ENCODE data around the gene FBXO34.

Gene FBXO34, protein sequence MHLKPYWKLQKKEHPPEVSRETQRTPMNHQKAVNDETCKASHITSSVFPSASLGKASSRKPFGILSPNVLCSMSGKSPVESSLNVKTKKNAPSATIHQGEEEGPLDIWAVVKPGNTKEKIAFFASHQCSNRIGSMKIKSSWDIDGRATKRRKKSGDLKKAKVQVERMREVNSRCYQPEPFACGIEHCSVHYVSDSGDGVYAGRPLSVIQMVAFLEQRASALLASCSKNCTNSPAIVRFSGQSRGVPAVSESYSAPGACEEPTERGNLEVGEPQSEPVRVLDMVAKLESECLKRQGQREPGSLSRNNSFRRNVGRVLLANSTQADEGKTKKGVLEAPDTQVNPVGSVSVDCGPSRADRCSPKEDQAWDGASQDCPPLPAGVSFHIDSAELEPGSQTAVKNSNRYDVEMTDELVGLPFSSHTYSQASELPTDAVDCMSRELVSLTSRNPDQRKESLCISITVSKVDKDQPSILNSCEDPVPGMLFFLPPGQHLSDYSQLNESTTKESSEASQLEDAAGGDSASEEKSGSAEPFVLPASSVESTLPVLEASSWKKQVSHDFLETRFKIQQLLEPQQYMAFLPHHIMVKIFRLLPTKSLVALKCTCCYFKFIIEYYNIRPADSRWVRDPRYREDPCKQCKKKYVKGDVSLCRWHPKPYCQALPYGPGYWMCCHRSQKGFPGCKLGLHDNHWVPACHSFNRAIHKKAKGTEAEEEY

DNA sequence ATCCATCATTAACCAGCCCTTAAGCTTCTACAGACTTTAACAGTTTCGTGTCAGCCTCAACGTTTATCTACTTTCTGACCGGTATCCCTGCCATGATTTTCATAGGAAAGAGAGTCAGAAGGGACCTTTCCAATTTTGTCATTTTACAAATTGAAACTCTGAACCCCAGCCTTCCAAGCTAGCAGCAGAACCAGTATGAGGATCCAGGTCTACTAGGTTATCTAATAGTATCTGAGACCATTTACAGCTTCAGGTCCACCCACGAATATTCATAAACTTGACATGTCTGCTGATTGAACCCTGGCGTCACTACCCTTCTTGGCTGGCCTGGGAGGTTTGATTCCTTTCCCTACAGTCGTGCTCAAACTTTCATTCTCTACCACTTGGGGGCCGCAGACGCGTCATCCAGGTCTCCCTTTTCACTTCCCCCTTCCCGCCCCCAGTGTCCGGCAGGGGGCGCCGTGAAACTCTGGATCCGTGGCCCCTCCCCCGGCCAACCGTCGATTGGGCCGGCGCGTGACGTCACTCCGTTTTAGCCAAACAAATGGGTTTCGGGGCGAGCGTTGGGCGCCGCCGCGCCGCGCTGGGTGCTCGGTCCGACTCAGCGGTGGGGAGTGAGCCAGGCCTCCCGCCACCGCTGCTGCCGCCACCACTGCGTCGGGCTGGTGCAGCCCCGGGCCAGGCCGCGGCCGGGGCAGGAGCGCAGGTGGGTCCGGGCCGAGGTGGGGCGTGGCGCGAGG lies at the start of gene FBXO34:
Gene FBXO34 (plus strand): TSS at position 590 of the 740 bp plus-strand sequence. CDS start 78,970 bp downstream, outside the sequence.
- peak; percentile 98 for DNase-seq

DNA sequence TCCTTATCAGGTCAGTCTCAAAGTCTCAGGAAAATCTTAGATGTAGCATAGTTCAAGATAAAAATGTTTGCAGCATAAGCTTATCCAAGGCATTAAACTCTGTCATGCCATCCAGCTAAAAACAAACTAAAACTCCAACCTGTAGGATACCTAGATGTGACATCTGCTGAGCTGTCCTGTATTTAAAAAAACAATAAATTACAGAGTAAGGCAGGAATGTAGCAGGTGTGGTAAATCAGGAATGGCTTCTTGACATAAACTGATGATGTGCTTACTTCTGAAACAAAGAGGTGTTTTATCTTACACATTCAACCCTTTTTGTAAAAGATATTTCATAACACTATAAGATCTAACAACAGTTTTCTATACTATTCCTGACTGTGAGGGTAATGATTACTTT lies 49.3 kb upstream of the FBXO34 start:
- DNase-seq: no peak

DNA sequence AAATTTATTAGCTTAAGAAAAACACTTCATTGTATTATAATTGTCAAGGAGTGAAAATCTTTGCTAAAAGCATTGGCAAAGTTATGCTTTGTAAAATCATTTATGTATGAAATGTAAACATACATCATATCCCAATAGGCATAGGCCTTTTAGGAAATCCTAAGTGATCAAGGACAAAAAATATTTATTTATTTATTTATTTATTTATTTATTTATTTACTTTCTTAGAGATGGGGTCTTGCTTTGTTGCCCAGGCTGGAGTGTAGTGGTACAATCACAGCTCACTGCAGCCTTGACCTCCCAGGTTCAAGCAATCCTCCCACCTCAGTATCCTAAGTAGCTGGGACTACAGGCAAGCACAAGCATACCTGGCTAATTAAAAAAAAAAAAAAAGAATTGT lies 47.9 kb upstream of the FBXO34 start:
- no peak for DNase-seq

DNA sequence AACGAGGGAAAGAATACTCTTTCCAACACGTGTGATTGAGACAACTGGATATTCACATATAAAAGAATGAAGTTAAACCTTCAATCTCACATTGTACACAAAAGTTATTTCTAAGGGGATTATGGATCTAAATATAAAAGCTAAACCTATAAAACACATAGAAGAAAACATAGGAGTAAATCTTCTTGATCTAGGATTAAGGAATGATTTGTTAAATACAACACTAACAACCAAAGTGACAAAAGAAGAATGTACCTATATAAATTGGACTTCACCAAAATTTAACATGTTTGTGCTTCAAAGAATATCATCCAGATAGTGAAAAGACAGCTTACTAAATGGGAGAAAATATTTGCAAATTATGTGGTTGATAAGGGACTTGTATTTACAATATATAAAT lies 43.0 kb upstream of the FBXO34 start:
- DNase-seq: no peak

DNA sequence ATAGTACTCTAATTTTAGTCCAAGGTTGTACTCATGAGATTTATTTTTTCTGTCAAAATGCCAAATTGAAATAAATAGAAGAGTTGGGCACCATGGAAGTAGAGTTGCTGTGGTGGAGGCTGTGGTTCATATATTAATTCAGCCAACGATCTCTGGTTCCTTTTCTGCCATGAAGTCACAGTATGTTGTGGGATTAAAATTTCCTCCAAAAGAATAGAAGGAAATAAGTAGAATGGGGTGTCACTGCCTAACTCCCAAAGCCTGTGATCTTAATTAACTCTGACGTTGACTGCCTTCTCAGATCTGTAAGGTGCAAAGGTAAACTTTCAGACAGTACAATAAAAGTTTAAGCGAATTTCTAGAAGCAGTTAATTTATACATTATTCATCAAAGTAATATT lies 37.6 kb upstream of the FBXO34 start:
- DNase-seq: no peak

DNA sequence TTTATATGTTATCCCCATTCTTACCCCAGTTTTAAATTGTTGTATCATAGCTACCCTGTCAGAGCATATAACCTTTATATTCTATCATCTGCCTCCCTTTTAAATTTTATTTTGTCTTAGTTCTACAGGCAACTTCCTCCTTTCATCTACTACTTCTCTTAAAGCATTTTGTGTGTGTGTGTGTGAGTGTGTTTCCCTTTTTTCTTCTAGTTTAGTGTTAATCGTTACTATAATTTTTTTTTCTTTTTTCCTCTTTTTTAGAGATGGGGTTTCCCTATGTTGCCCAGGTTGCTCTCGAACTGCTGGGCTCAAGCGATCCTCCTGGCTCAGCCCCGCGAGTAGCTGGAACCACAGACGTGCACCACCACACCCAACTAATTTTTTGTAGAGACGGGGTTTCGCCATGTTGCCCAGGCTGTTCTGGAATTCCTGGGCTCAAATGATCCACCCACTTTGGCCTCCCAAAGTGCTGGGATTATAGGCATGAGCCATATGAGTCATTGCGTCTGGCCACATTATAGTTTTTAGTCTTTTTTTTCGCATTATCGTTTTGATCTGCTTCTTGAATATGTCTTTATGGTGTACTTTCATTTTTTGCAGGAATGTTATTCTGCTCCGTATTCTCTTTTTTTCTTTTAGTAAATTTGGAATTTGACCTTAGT lies 33.1 kb upstream of the FBXO34 start:
- no peak for DNase-seq

DNA sequence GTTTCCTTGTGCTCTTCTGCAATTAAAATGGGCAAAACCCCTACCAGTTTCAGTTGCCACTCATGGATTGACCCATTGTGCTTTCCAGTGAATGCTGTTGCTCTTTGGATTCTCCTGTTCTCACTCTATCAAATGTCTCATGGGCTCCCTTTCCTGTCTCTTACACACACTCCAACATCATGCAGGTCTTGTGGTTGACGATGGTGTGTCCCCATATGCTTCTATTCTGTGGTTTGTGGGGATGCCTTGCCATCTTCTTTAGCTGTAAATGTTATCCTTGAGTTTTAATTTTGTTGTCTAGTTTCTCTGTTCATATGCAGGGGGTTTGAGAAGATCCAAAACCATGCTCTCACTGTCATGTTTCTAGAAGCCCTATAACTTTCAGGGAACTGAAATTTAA lies 31.9 kb upstream of the FBXO34 start:
- no peak for DNase-seq

DNA sequence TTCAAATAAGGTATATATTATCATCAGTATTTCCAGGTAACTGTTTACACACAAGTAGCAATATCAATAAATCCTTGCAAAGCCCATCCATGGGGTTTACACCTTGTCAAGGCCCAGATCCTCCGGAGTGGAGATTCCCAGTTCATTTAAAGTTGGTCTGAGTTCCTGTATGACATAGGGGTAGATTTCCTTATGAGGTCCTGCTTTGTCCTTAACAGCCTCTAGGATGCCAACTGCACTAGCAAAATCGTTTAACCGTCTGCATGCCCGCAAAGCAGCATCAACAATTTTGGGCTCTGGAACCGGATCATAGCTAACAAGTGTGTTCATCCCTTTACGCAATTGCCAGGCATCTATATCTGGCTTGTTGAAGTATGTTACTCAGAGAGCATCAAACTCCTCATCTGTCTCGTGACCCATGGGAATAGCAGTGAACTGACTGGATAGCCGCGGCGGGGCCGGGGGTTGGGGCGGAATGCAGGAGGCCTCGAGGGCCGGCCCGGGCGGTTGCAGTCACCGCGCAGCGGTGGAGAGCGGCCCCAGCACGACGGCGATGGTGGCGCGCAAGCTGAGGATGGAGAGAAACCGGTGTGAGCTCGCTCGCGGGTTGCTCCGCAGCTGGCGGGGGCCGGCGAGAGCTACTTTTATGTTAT lies 30.6 kb upstream of the FBXO34 start:
- DNase-seq: no peak

DNA sequence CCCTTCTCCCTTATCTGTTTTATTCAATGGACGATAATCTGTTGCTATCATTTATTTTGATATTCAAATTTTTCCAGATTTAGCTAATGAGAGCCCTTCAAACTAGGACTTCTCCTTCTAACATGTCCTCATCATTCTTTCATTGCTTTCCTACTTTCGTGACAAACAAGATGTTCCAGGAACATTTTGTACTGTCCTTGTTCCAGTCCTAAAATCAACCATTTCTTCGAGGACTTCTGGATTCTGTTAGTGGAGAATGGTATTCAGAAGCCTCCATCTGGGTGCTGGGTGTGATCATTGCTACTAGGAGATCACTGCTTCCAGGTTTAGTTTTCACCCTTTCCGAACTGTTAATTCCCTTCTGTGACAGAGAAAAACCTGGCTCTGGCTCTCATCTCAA lies 29.5 kb upstream of the FBXO34 start:
- DNase-seq: no peak

DNA sequence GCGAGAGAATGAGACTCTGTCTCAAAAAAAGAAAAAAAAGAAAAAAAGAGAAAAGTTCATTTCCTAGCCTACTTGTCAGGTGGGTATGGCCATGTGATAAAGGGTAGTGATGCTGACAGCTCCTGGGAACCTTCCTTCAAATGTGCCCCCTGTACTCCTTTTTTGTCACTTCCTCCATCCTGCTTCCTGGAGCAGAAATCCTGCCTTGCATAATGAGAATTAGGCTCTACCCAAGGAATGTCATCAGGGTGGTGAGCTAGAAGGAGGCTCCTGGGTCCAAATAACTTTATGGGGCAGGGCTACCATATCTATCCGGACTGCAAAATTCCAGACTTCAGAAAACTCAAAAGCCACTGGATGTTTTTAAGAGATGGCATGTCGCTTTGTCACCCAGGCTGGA lies 27.8 kb upstream of the FBXO34 start:
- DNase-seq: no peak

DNA sequence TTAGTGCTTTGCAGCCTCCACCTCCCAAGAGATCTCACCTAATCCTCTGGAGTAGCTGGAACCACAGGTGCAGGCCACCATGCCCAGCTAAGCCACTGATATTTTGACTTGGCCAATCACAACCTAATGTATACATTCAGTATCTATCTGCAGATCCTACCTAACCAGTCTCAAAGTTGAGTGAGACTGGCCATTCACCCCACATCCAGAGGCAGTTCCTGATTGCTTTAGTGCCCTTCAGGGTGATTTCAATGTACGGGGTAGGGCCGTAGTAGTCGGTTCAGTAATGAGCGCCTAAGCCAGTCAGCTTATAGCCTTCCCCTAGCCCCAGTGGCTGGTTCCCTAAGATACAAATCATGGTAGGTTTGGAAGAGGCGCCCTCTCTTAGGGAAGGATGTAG lies 27.4 kb upstream of the FBXO34 start:
- no peak for DNase-seq

DNA sequence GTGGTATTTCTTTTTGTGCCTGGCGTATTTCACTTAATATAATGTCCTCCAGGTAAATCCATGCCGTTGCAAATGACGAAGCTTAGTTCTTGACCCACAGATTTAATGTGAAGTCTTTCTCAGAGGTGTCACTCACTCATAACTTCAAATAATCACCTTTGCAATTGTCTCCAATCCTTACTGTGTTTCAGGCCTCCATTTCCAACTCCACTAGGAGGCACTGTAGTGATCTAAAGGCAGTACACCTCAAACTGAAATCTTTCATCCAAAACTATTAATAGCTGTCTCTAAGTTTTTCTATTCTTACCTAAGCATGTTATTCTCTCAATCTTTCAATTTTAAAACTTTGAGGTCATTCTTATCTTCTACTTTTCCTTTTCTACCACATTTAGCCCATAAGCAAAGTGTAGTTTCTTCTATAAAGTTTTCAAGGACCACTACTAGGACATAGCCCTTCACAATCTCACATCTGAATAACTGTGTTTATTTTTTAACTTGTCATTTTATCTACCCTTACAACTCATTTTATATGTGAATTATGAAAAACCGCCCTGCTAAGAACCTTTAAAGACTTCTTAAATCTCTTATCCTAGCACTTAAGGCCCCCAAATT lies 25.5 kb upstream of the FBXO34 start:
- DNase-seq: peak; percentile 64

DNA sequence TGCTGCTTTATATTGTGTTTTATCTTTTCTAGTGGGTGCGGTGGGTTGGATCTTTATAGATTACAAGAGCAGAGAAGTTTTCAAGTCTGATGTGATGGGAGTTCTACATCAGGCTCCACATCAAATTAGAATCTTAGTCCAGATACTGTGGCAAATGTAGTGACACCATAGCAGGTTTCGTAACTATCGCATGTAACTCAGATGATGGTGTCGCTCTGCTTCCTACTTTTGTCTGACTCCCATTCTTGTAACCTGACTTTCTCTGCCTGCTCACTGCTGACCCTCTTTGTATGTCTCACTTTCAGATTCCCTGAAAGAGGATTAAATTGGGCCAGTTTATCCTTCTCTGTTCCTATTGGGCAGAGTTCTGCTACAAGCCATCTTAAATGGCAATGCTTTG lies 22.8 kb upstream of the FBXO34 start:
- no peak for DNase-seq

DNA sequence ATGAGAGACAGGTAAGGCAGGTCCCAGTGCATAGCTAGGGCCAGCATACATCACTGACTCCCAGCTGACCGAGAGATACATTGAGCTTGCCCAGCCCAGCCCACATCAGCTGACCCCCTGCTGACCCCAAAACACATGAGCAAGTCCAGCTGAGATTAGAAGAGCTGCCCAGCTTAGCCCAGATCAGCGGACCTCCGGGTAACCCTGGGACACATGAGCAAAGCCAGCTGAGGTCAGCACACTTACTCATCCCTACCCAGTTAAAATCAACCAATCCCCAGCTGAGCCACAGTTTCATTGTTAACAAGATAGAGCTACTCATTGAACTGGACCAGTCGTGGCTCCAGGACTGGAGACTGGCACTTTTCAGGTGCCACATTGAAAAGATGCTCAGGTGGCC lies 21.8 kb upstream of the FBXO34 start:
- DNase-seq: no peak

DNA sequence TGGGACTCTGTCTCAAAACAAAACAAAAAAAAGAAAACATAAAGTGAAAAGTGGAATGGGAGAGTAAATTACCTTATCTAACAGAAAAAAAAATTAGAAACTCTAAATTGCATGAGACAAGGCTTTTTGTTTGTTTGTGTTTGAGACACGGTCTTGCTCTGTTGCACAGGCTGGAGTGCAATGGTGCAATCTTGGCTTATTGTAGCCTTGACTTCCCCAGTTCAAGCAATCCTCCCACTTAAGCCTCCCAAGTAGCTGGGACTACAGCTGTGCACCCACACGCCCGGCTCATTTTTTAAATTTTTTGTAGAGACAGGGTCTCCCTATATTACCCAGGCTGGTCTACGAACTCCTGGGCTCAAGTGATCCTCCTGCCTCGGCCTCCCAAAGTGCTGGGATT lies 17.9 kb upstream of the FBXO34 start:
- no peak for DNase-seq

DNA sequence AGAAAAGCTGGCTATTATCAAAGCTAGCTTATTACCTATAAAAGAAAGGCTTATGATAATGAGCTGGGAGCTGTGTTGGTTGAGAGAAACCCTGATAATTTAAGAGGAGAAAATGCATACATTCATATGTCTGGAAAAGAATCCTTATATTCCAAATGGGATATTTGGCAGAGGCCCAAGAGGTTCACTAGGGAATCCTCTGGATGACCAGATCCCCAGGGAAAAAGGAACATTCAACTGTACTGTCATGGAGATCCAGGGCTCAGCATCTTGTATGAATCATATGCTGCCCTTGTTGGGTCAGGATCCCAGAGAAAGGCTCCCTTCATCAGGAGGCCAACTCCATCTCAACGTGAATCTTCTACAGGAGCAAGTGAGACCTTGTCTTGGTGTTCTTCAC lies 16.6 kb upstream of the FBXO34 start:
- DNase-seq: no peak

DNA sequence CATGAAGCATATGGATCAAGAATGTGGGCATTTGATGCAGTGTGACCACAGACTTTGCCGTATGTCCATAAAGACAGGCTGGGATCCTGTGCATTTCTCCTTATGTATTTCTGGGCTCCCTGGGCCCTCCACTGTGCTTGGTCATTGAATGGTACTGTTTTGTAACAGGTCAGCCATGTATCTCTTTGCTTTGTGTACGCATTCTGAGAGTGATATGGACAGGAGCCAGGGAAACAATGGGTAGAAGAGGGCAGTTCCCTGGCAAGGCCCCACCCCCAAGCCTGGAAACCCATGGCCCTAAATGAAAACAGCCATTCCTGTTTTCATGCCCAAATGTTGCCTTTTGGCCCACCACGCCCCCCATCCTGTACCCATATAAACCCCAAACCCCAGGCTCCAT lies 15.2 kb upstream of the FBXO34 start:
- no peak for DNase-seq

DNA sequence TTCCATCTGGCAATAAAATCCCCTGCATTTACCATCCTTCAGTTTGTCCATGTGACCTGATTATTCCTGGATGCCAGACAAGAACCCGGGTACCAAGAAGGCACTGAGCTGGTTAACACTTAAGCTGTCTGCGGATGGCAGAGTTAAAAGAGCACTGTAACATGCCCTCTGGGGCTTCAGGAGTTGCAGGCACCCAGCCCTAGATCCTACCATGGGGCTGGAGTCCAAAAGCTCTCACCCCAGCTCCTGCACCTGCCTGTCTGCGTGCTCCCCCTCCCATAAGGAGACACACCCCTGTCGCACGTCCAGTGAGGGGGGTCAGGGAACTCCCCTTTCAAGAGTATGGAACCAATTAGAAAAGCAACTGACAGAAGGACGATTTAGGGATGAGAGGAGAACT lies 14.6 kb upstream of the FBXO34 start:
- DNase-seq: no peak

DNA sequence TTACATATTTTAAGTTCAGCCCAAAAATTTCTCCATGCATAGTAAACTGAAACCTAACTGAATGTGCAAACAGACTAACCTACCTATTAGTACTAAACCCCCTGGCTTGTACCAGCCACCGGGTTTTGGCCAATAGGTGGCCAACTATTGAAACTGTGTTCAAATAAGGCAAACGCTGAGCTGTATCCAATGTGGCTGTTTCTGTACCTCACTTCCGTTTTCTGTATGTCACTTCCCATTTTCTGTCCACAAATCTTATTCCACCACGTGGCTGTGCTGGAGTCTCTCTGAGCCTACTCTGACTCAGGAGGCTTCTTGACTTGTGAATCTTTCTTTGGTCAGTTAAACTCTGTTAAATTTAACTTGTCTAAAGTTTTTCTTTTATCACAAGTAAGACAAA lies 6.0 kb upstream of the FBXO34 start:
- DNase-seq: peak; percentile 43

DNA sequence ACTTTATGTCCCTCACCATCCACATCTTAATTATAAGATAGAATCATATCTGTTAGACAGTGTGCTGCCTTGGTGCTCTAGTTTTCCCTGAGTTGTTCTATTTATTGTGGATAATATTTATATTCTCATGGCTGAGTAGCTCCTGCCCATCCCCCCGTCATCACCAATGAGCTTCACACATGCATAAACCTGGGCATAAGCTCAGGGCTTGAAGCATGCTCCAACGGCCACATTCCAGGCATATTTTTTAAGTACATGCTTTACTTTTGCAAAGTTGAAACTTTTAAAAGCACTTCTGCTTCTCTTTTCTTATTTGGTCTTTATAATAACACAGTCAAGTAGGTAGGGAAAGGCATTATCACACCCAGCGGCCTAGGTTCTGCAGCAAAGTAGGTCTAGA lies 3.4 kb upstream of the FBXO34 start:
- DNase-seq: no peak

DNA sequence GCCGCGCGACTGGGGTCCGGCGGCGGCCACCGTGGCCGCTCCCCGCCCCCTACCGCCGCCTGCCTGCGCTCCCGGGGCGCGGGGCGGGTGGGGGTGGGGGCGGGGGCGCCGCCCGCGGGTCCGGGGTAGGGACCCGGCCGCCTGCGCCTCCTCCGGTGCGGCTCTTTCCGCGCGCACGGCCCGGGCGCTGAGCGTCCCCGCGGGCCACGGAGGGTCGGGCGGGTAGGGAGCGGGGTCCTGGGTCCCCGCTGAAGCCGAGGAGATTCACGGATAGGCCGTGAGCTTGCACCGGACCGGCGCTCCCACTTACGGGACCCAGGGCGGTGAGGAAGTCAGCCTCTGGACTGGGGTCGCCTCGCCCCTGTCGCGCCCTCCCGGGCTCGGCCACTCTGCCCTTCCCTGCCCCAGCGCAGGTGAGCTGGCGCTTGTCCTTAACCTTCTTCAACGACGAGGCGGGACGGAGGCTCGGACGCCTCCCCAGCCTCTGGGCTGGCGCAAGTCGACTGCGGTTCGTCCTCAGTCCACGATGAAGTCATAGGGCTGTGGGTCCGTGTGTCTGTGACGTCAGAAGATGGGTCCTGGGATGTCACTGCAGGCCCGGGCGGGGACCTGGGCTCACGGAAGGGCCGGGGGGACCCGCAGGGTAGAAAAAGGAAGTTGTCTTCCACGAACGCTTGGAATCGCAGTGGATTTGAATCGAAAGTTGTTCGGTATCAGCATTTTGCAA lies 514 bp downstream of the FBXO34 start:
- DNase-seq: peak; percentile 78

DNA sequence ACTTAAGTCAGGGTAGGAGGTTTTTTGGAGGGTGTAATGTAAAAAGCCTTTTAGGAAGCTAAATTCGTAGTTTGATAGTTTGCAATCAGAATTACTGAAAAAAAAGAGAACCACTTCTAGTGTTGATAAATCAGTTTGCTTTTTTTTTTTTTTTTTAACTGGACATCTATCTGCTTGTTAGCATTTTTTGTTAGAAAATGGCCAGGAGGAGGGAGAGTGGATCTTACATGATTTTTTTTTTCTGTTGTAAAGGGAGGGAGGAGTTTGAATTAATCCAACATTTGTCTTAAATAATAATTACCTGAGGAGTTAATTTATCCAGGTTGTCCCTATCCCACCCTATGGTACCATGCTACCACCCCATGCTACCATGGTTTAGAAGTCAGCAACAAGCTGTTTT lies 1.2 kb downstream of the FBXO34 start:
- DNase-seq: no peak

Data from hematopoietic multipotent progenitor cell treated with erythropoietin and hydrocortisone succinate and interleukin-3 and kit ligand, for 8 days (in vitro differentiated cells).